Hematopoietic multipotent progenitor cell (in vitro differentiated cells): ENCODE data around the gene DHTKD1. TPM values are rescaled to one million over a fixed set of nuclear protein-coding genes. Genes with fewer than 3 reads are reported as not detected.
"Not testable (repeated sequence)": the region's sequence is repeated elsewhere in the genome, so short reads cannot be mapped to it uniquely, and the experiment has no call there.

Experiments used
- DNase-seq, 3 donors: peaks; one replicate each; pipeline ENCODE4 v3.0.0-alpha.2; 2011 to 2015; ENCODE audit warnings: low read depth in 2 of 3, low spot score in 2 of 3
- small RNA-seq: library from RNA; depleted of rRNA; stranded (forward); fragments of <200 nt; gene quantifications from one replicate; pipeline ENCODE3, GENCODE V24; 2012
- total RNA-seq: library from RNA; depleted of rRNA; stranded (reverse); fragments of >200 nt; gene quantifications from one replicate; pipeline ENCODE4 v1.2.3, GENCODE V29; 2012

The DHTKD1 gene
- total RNA-seq, 1 donor, result 43.1 TPM

GRCh38 chr10:12140038-12140437 lies 71.3 kb downstream of the DHTKD1 start:
- no peak for DNase-seq

- no peak for DNase-seq
Measured at GRCh38 chr10:12144538-12144937, 75.8 kb downstream of the DHTKD1 start.

GRCh38 chr10:12150163-12150562 lies 81.4 kb downstream of the DHTKD1 start:
- DNase-seq, result no peak

- no peak for DNase-seq
Measured at GRCh38 chr10:12154516-12154915, 85.8 kb downstream of the DHTKD1 start.

- no peak for DNase-seq
Measured at GRCh38 chr10:12156367-12157123, 87.8 kb downstream of the DHTKD1 start.

- no peak for DNase-seq
Measured at GRCh38 chr10:12158111-12158510, 89.4 kb downstream of the DHTKD1 start.

- DNase-seq, result no peak
Measured at GRCh38 chr10:12160664-12161063, 91.9 kb downstream of the DHTKD1 start.

GRCh38 chr10:12162927-12163326 lies 94.2 kb downstream of the DHTKD1 start:
- DNase-seq, result no peak

- no peak for DNase-seq
Measured at GRCh38 chr10:12164085-12164484, 95.3 kb downstream of the DHTKD1 start.

- no peak for DNase-seq
Measured at GRCh38 chr10:12165036-12165435, 96.3 kb downstream of the DHTKD1 start.

- DNase-seq, result no peak
Measured at GRCh38 chr10:12165999-12166775, 97.4 kb downstream of the DHTKD1 start.

- not testable (repeated sequence) for DNase-seq
Measured at GRCh38 chr10:12171512-12171911, 102.8 kb downstream of the DHTKD1 start.

Small RNAs within 50 kb of the gene (small RNA-seq; reads per million reads assigned to genes)
- gene MIR548AK (not detected), gene RNU6-88P (not detected)

Other genes with a start within 250 kb of the DHTKD1 start
- 16.2 TPM for gene PROSER2, start 245.6 kb upstream of the DHTKD1 start, total RNA-seq
- 12.1 TPM for gene UPF2, start 26.1 kb upstream of the DHTKD1 start, total RNA-seq
- 6.7 TPM for gene SEC61A2, start 60.7 kb downstream of the DHTKD1 start, total RNA-seq
- 25.0 TPM for gene NUDT5, start 126.9 kb downstream of the DHTKD1 start, total RNA-seq
- 72.2 TPM for gene CDC123, start 127.2 kb downstream of the DHTKD1 start, total RNA-seq